ENCODE measurements around the gene SPSB3.

- no peak for TF ChIP-seq CREB1 (CRISPR knock-in tag; IDR thresholded peaks at IDR 0.05; ENCODE audit: low read depth)
- no peak for TF ChIP-seq CTCF (conservative IDR thresholded peaks at IDR 0.05; ENCODE audit: low read depth in 2 of 2)
- no peak for TF ChIP-seq EZH2phosphoT487 (IDR thresholded peaks at IDR 0.05; ENCODE audit: unreplicated experiment)
- TF ChIP-seq EZH2 (IDR thresholded peaks at IDR 0.05; ENCODE audit: low read depth, unreplicated experiment), result no peak
- no peak for TF ChIP-seq POLR2AphosphoS5 (IDR thresholded peaks at IDR 0.05; ENCODE audit: low read depth)
- no peak for TF ChIP-seq JUNB (IDR thresholded peaks at IDR 0.05; ENCODE audit: unreplicated experiment)
- TF ChIP-seq REST (IDR thresholded peaks at IDR 0.05; ENCODE audit: unreplicated experiment), result no peak
- TF ChIP-seq ETS1 (IDR thresholded peaks at IDR 0.05), result no peak
- TF ChIP-seq NANOG (IDR thresholded peaks at IDR 0.05; ENCODE audit: borderline replicate concordance), result no peak
Measured at GRCh38 chr16:1744338-1744840, 38.0 kb downstream of the SPSB3 start.

All from GM23338 (cell line).